Jurkat, Clone E6-1 (cell line): ENCODE data around the gene DMPK.
"Not testable (repeated sequence)": the region's sequence is repeated elsewhere in the genome, so short reads cannot be mapped to it uniquely, and the experiment has no call there.

Source experiments
- DNase-seq: peaks from one replicate; pipeline ENCODE4 v3.0.0-alpha.2; 2011; ENCODE audit warnings: low read depth, low spot score
- H3K4me3 ChIP-seq: 2 replicates; pipeline ENCODE4 v1.5.1; 2011; ENCODE audit warnings: mild to moderate bottlenecking, low read length, control low read depth, moderate library complexity

The DMPK gene

GRCh38 chr19:45761714-45762113 lies 20.6 kb downstream of the DMPK start:
- H3K4me3 ChIP-seq = no peak overlapping the region
- no peak for DNase-seq

GRCh38 chr19:45758921-45759320 lies 23.4 kb downstream of the DMPK start:
- no peak overlapping the region for H3K4me3 ChIP-seq
- no peak for DNase-seq

- DNase-seq = no peak
- H3K4me3 ChIP-seq = no peak overlapping the region
Observed at GRCh38 chr19:45757695-45758094, 24.6 kb downstream of the DMPK start.

- DNase-seq = no peak
- H3K4me3 ChIP-seq = no peak overlapping the region
Observed at GRCh38 chr19:45754323-45754722, 28.0 kb downstream of the DMPK start.

GRCh38 chr19:45753548-45753947 lies 28.7 kb downstream of the DMPK start:
- DNase-seq = no peak

GRCh38 chr19:45752639-45753038 lies 29.7 kb downstream of the DMPK start:
- H3K4me3 ChIP-seq = no peak overlapping the region
- no peak for DNase-seq

More at GRCh38 chr19:45753548-45753947, 28.7 kb downstream of the DMPK start:
- no peak overlapping the region for H3K4me3 ChIP-seq

GRCh38 chr19:45751483-45751882 lies 30.8 kb downstream of the DMPK start:
- DNase-seq, H3K4me3 ChIP-seq: not testable (repeated sequence)

GRCh38 chr19:45747513-45747912 lies 34.8 kb downstream of the DMPK start:
- H3K4me3 ChIP-seq = no peak overlapping the region
- DNase-seq = no peak

- no peak overlapping the region for H3K4me3 ChIP-seq
- DNase-seq = no peak
Observed at GRCh38 chr19:45746866-45747265, 35.4 kb downstream of the DMPK start.

- no peak for DNase-seq
- no peak overlapping the region for H3K4me3 ChIP-seq
Observed at GRCh38 chr19:45745606-45746005, 36.7 kb downstream of the DMPK start.

GRCh38 chr19:45742969-45743368 lies 39.3 kb downstream of the DMPK start:
- no peak overlapping the region for H3K4me3 ChIP-seq
- DNase-seq = no peak

GRCh38 chr19:45739498-45740439 lies 42.5 kb downstream of the DMPK start:
- DNase-seq = no peak
- H3K4me3 ChIP-seq = no peak overlapping the region

- no peak for DNase-seq
Observed at GRCh38 chr19:45733160-45733810, 49.0 kb downstream of the DMPK start, which contains the start of gene MEIOSIN. Gene MEIOSIN (plus strand): TSS chr19:45733439. CDS start chr19:45735377, 1,938 bp downstream.

GRCh38 chr19:45730368-45731288 lies 51.7 kb downstream of the DMPK start, which contains the start of gene FBXO46:
Gene FBXO46 (minus strand): TSS chr19:45730896. CDS start chr19:45713495, 17,401 bp downstream.
- DNase-seq = peak; percentile 97
- peak within 1 kb of the TSS; percentile 92 for H3K4me3 ChIP-seq

More at GRCh38 chr19:45733160-45733810, 49.0 kb downstream of the DMPK start, which contains the start of gene MEIOSIN:
- no peak within 1 kb of the TSS for H3K4me3 ChIP-seq

GRCh38 chr19:45729800-45730290 lies 52.4 kb downstream of the DMPK start:
- peak overlapping the region; percentile 92 for H3K4me3 ChIP-seq
- no peak for DNase-seq

GRCh38 chr19:45728683-45729082 lies 53.6 kb downstream of the DMPK start:
- not testable (repeated sequence) for DNase-seq

GRCh38 chr19:45720065-45720464 lies 62.2 kb downstream of the DMPK start:
- H3K4me3 ChIP-seq, DNase-seq: not testable (repeated sequence)

More at GRCh38 chr19:45728683-45729082, 53.6 kb downstream of the DMPK start:
- H3K4me3 ChIP-seq = not testable (repeated sequence)
